K562 (cell line): ENCODE results near the gene ANTXRL. TPM values are rescaled to one million over a fixed set of nuclear protein-coding genes. Genes with fewer than 3 reads are reported as not detected.
"Not testable (repeated sequence)": the region's sequence is repeated elsewhere in the genome, so short reads cannot be mapped to it uniquely, and the experiment has no call there.

Experiments used
- ATAC-seq: fragments of 200-7000 bp; cut with Tn5 transposase; 3 replicates; pipeline ENCODE4 v1.9.1; 2020; ENCODE audit warnings: moderate library complexity
- BruUV-seq: library from RNA; stranded (reverse); fragments of 400-500 nt; replicated peaks from 2 replicates; lab custom pipeline; 2021; lab: Mats Ljungman, UMichigan
- CTCF ChIA-PET: fragments of 300-600 bp; formaldehyde crosslinking; extraction: SDS; loops from one replicate; lab custom pipeline; 2021; ENCODE audit warnings: low intra/inter-chr PET ratio; lab: Yijun Ruan, JAX
- POLR2A ChIA-PET: fragments of 300-600, 350-650 bp; sonication (Branson Sonifier 250); formaldehyde crosslinking; extraction: SDS; loops from one replicate; lab custom pipeline; 2021; ENCODE audit warnings: antibody characterized with exemption, inconsistent platforms; lab: Yijun Ruan, JAX
- DNase-seq, 4 experiments: peaks; one replicate each; pipeline versions ENCODE4 v3.0.0 to v3.0.0-alpha.2; 2011 to 2018; ENCODE audit warnings: low spot score in 3 of 4, mixed read lengths in 3 of 4; ENCODE audit errors: extremely low read depth in 1 of 4
- FAIRE-seq: peaks from 2 replicates; lab custom pipeline; 2011; peaks lifted over from hg19 to GRCh38; lab: Jason Lieb, UNC
- H2AFZ ChIP-seq: 2 replicates; pipeline ENCODE4 v1.6.0; 2011; ENCODE audit warnings: low read depth, low read length, control low read depth, inconsistent platforms
- H3K27ac ChIP-seq: fragments of 200-600 bp; 3 replicates; pipeline ENCODE4 v1.8.0; 2011; ENCODE audit warnings: low read depth, mild to moderate bottlenecking, control low read depth, inconsistent platforms, low read length, moderate library complexity, mixed read lengths; ENCODE audit errors: extremely low read depth
- H3K27me3 ChIP-seq, 2 experiments: fragments of 300-600 bp in 1 of 2; 2 replicates in 1 of 2; 3 replicates in 1 of 2; pipeline versions ENCODE4 v1.6.0 to v1.8.0; 2011; ENCODE audit warnings: inconsistent platforms in 2 of 2, low read length in 2 of 2, mild to moderate bottlenecking in 1 of 2, mixed read lengths in 1 of 2, moderate library complexity in 1 of 2; ENCODE audit not compliant: control insufficient read depth in 2 of 2, insufficient read depth in 2 of 2
- H3K36me3 ChIP-seq: fragments of 300-600 bp; 3 replicates; pipeline ENCODE4 v1.8.0; 2011; ENCODE audit warnings: mild to moderate bottlenecking, low read length, inconsistent platforms; ENCODE audit not compliant: control insufficient read depth, insufficient read depth
- H3K4me1 ChIP-seq, 2 experiments: fragments of 200-600 bp in 1 of 2; replicated peaks in 1 of 2; 2 replicates in 1 of 2; 3 replicates in 1 of 2; pipeline versions ENCODE4 v1.5.1 to v1.8.0; 2011; ENCODE audit warnings: inconsistent platforms in 2 of 2, low read length in 2 of 2, mild to moderate bottlenecking in 1 of 2, mixed read lengths in 1 of 2, moderate library complexity in 1 of 2; ENCODE audit not compliant: control insufficient read depth in 2 of 2, insufficient read depth in 2 of 2
- H3K4me2 ChIP-seq: 2 replicates; pipeline ENCODE4 v1.6.1; 2011; ENCODE audit warnings: low read length, control low read depth, inconsistent platforms, mixed read lengths; ENCODE audit not compliant: insufficient read depth
- H3K4me3 ChIP-seq: fragments of 200-600 bp; sonication (generic), shearing (Covaris generic); 2 replicates; pipeline ENCODE4 v1.5.1; 2016; ENCODE audit warnings: control low read depth, inconsistent platforms
- H3K79me2 ChIP-seq: fragments of 200-600 bp; 3 replicates; pipeline ENCODE4 v1.8.0; 2011; ENCODE audit warnings: low read length, inconsistent platforms; ENCODE audit not compliant: control insufficient read depth, insufficient read depth
- H3K9ac ChIP-seq, 2 experiments: 2 replicates each; pipeline versions ENCODE4 v1.6.0 to v1.6.1; 2011; ENCODE audit warnings: low read depth in 2 of 2, low read length in 2 of 2, control low read depth in 1 of 2, inconsistent platforms in 1 of 2, mild to moderate bottlenecking in 1 of 2, mixed read lengths in 1 of 2; ENCODE audit not compliant: insufficient read depth in 1 of 2
- H3K9me1 ChIP-seq: one replicate; pipeline ENCODE4 v1.6.0; 2011; ENCODE audit warnings: inconsistent platforms, mild to moderate bottlenecking, low read length, moderate library complexity; ENCODE audit not compliant: control insufficient read depth, insufficient read depth
- H3K9me3 ChIP-seq: replicated peaks from 2 replicates; pipeline ENCODE4 v1.5.1; 2011; ENCODE audit warnings: low read depth, low read length, inconsistent platforms; ENCODE audit not compliant: control insufficient read depth, insufficient read depth
- H4K20me1 ChIP-seq: replicated peaks from 2 replicates; pipeline ENCODE4 v1.6.1; 2011; ENCODE audit warnings: low read length, inconsistent platforms, mixed read lengths; ENCODE audit not compliant: control insufficient read depth, insufficient read depth
- CBX3 ChIP-seq, 2 experiments: IDR thresholded peaks; 1 replicate in 1 of 2; 2 replicates in 1 of 2; pipeline ENCODE4 v1.6.1; 2012; ENCODE audit warnings: inconsistent platforms in 2 of 2, low read length in 2 of 2, borderline replicate concordance in 1 of 2, control low read depth in 1 of 2
- CSDE1 ChIP-seq, 2 experiments: fragments of 450-650 bp; IDR thresholded peaks; 2 replicates each; pipeline ENCODE4 v1.6.1; 2016; ENCODE audit warnings: mild to moderate bottlenecking in 1 of 2
- ERF ChIP-seq: fragments of 450-650 bp; formaldehyde crosslinking; IDR thresholded peaks from 2 replicates; pipeline ENCODE4 v1.4.0; 2020; ENCODE audit warnings: mild to moderate bottlenecking, mixed read lengths
- EWSR1 ChIP-seq: fragments of 450-650 bp; IDR thresholded peaks from 2 replicates; pipeline ENCODE4 v1.6.1; 2018; ENCODE audit warnings: borderline replicate concordance, mild to moderate bottlenecking, low read depth, moderate library complexity; ENCODE audit not compliant: partially characterized antibody
- FOXM1 ChIP-seq, 2 experiments: fragments of 450-650 bp in 1 of 2; sonication (generic) in 1 of 2; formaldehyde crosslinking in 1 of 2; IDR thresholded peaks; 2 replicates each; pipeline versions ENCODE4 v1.6.1 to v1.9.0; 2017 to 2022; ENCODE audit warnings: low read depth in 2 of 2, mild to moderate bottlenecking in 2 of 2, missing genetic modification reagents in 1 of 2, moderate library complexity in 1 of 2
- HDAC1 ChIP-seq, 2 experiments: fragments of 450-650 bp; IDR thresholded peaks; 2 replicates each; pipeline ENCODE4 v1.6.1; 2016 to 2017; ENCODE audit warnings: inconsistent platforms in 1 of 2, mild to moderate bottlenecking in 1 of 2, moderate library complexity in 1 of 2
- HMGN3 ChIP-seq: IDR thresholded peaks from 2 replicates; pipeline ENCODE4 v1.6.1; 2011; ENCODE audit warnings: borderline replicate concordance, low read depth, mild to moderate bottlenecking, mixed read lengths, low read length; ENCODE audit not compliant: insufficient read length; ENCODE audit errors: extremely low read depth
- MITF ChIP-seq: IDR thresholded peaks from 2 replicates; pipeline ENCODE4 v1.6.1; 2014; ENCODE audit warnings: antibody characterized with exemption
- MTA3 ChIP-seq: fragments of 450-650 bp; formaldehyde crosslinking; IDR thresholded peaks from 2 replicates; pipeline ENCODE4 v1.6.1; 2017; ENCODE audit warnings: mild to moderate bottlenecking, borderline replicate concordance
- SIN3A ChIP-seq, 2 experiments: fragments of 150-350 bp in 1 of 2; IDR thresholded peaks; 2 replicates each; pipeline ENCODE4 v1.6.1; 2011 to 2016; ENCODE audit warnings: borderline replicate concordance in 2 of 2, low read depth in 2 of 2, low read length in 2 of 2, mild to moderate bottlenecking in 2 of 2, moderate library complexity in 2 of 2; ENCODE audit not compliant: control insufficient read depth in 1 of 2
- TCF7 ChIP-seq: sonication (generic); IDR thresholded peaks from 2 replicates; pipeline ENCODE4 v1.6.1; 2016; ENCODE audit warnings: antibody characterized with exemption, borderline replicate concordance
- THRAP3 ChIP-seq: fragments of 450-650 bp; IDR thresholded peaks from 2 replicates; pipeline ENCODE4 v1.6.1; 2016; ENCODE audit warnings: mild to moderate bottlenecking, inconsistent platforms, borderline replicate concordance
- TSC22D4 ChIP-seq: fragments of 450-650 bp; IDR thresholded peaks from 2 replicates; pipeline ENCODE4 v1.6.1; 2016; ENCODE audit warnings: missing genetic modification characterization, missing biosample characterization, control low read depth
- YBX1 ChIP-seq: fragments of 450-650 bp; IDR thresholded peaks from 2 replicates; pipeline ENCODE4 v1.7.1; 2016; ENCODE audit warnings: mild to moderate bottlenecking
- ZNF274 ChIP-seq: IDR thresholded peaks from 2 replicates; pipeline ENCODE4 v1.6.1; 2011; ENCODE audit warnings: low read depth, mild to moderate bottlenecking, low read length, moderate library complexity, borderline replicate concordance
- WGBS: fragments of 100-300 bp; shearing (Covaris generic); methylation state at CpG from one replicate; pipeline ENCODE4 v1.1.6; 2016; ENCODE audit warnings: low coverage, mixed read lengths; ENCODE audit not compliant: insufficient coverage; ENCODE audit errors: missing lambda C conversion rate; 5-methylcytosine and 5-hydroxymethylcytosine counted together
- in situ Hi-C: fragments of 300-500 bp; cut with MboI; formaldehyde crosslinking; loops from 4 replicates; pipeline ENCODE4 v1.15.0; 2018; ENCODE audit warnings: inconsistent platforms, mixed read lengths
- intact Hi-C: fragments of 100-400 bp; cut with micrococcal nuclease; formaldehyde crosslinking; loops from 2 replicates; pipeline ENCODE4 v1.14.2; 2022
- polyA plus RNA-seq, 8 experiments: library from polyadenylated mRNA; depleted of rRNA in 4 of 8; stranded (reverse) in 5 of 8; unstranded in 3 of 8; fragments of >200 nt; fragmentation: Nextera tagmentation in 2 of 8; fragmentation: Illumina TruSeq in 1 of 8; extraction: Ambion mirVana in 2 of 8; extraction: Trizol in 1 of 8; gene quantifications; 2 replicates each; pipeline versions ENCODE4 v1.2.1 to v1.2.3, GENCODE V29; 2011 to 2014; ENCODE audit warnings: inconsistent platforms in 1 of 8, missing spikeins in 1 of 8
- total RNA-seq, 7 experiments: library from RNA; depleted of rRNA in 6 of 7; stranded (reverse); fragments of >200 nt in 6 of 7; fragmentation: Illumina TruSeq in 2 of 7; extraction: Trizol in 2 of 7; gene quantifications; 2 replicates each; pipeline versions ENCODE4 v1.2.1 to v1.2.3, GENCODE V29; 2011 to 2021; ENCODE audit warnings: low replicate concordance in 1 of 7
- TF ChIP-seq, protein P1 (sequence below): fragments of 450-650 bp; formaldehyde crosslinking; IDR thresholded peaks from 2 replicates; pipeline ENCODE4 v1.4.0; 2020; ENCODE audit warnings: mild to moderate bottlenecking, mixed read lengths

ANTXRL gene
- total and polyA plus RNA-seq, 9 of the 15 experiments (the other 6 are each of a cell fraction or from before 2014, with no cell fraction given), result not detected

DNA sequence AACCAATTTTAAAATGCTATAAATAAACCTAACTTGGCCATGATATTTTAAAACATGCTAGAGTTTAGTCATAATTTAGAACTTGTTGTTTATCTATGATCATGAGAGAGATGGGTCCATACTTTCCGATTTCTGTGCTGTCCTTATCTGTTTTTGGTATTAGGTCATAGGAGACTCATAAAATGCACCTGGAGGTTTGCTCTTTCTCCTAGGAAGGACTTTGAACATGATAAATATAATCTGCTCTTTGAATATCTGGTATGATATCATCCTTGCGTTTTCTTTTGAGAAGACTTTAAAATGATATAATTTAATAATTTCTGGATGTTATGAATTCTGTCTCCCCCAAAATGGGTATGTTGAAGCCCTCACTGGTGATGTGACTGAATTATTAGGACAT is 9.0 kb upstream of the ANTXRL start:
- CTCF ChIA-PET, result no interaction called here
- in situ Hi-C loops, result loop anchor here (25.0 kb wide), 1 partner anchor 1609 kb away; no protein-coding TSS in a partner anchor
- no peak for ATAC-seq

GRCh38 chr10:46282421-46282831 is 4.4 kb upstream of the ANTXRL start:
- intact Hi-C loops, H2AFZ ChIP-seq, H3K36me3 ChIP-seq, H3K27ac ChIP-seq, H3K9me3 ChIP-seq, H3K4me2 ChIP-seq, FAIRE-seq, H3K79me2 ChIP-seq, H3K9ac ChIP-seq, H3K4me3 ChIP-seq, H3K9me1 ChIP-seq, CTCF ChIA-PET, ATAC-seq, DNase-seq, BruUV-seq, H4K20me1 ChIP-seq: not testable (repeated sequence)
- WGBS, result 18% methylated on average over 20 of the region's 20 CpGs
- in situ Hi-C loops, result loop anchor here (5.0 to 25.0 kb wide), 3 partner anchors 175 to 1605 kb away; partner anchors contain the start of gene ZNF488
- Histone ChIP-seq H3K27me3 (peaks cover 14 to 38% of the 10 kb centered on the region in 2 experiments; a peak in 4 of 5 replicates), H3K4me1 (peaks cover 2 to 22% of the 10 kb centered on the region in 2 experiments; a peak in 3 of 5 replicates)
- POLR2A ChIA-PET, result interaction anchor here (1.0 to 2.8 kb wide), 2 partner anchors 239 to 1097 kb away, joined by 3 to 7 read pairs; no protein-coding TSS in a partner anchor

More for the DNA sequence above, 9.0 kb upstream of the ANTXRL start:
- H3K79me2 ChIP-seq, result no peaks in the 10 kb centered on the region
- no TSS peak for BruUV-seq
- no peaks in the 10 kb centered on the region; the same call in 1 of the 2 replicates for H4K20me1 ChIP-seq
- POLR2A ChIA-PET, result no interaction called here
- H3K9me1 ChIP-seq, result no peaks in the 10 kb centered on the region
- H2AFZ ChIP-seq, result no peak overlapping the region
- no peaks in the 10 kb centered on the region for H3K36me3 ChIP-seq
- peaks cover 0 to 6% of the 10 kb centered on the region in 2 experiments; a peak in 1 of 5 replicates for H3K4me1 ChIP-seq
- H3K27ac ChIP-seq, result no peak overlapping the region
- no peak overlapping the region for H3K4me2 ChIP-seq
- no peak overlapping the region for H3K9ac ChIP-seq
- H3K27me3 ChIP-seq, result peaks cover 8 to 22% of the 10 kb centered on the region in 2 experiments; a peak in 4 of 5 replicates
- no peak overlapping the region for H3K4me3 ChIP-seq
- DNase-seq (no peak), FAIRE-seq (no peak)
- WGBS, result 0% methylated on average over 2 of the region's 2 CpGs
- TF ChIP-seq THRAP3, result no peak
- TF ChIP-seq YBX1, result no peak
- TF ChIP-seq FOXM1 (IDR thresholded peaks at IDR 0.05; ENCODE audit: low read depth), result no peak
- TF ChIP-seq FOXM1 (CRISPR knock-in tag; IDR thresholded peaks at IDR 0.05; ENCODE audit: low read depth), result no peak
- no peak for TF ChIP-seq ZNF274
- no peak for TF ChIP-seq MTA3
- TF ChIP-seq TCF7, result no peak
- TF ChIP-seq CSDE1 (IDR thresholded peaks at IDR 0.05), result no peak
- no peak for TF ChIP-seq EWSR1
- no peak for TF ChIP-seq TSC22D4 (tag)
- TF ChIP-seq CBX3 (IDR thresholded peaks at IDR 0.05; ENCODE audit: borderline replicate concordance in 1 of 2, low read length in 2 of 2), result no peak
- no peak for TF ChIP-seq ERF (CRISPR knock-in tag)
- TF ChIP-seq HDAC1 (IDR thresholded peaks at IDR 0.05), result no peak
- no peak for TF ChIP-seq MITF
- TF ChIP-seq SIN3A (IDR thresholded peaks at IDR 0.05; ENCODE audit: borderline replicate concordance in 2 of 2, control insufficient read depth in 1 of 2, low read depth in 2 of 2, low read length in 2 of 2), result no peak
- TF ChIP-seq HMGN3, result no peak
- TF ChIP-seq, protein P1, sequence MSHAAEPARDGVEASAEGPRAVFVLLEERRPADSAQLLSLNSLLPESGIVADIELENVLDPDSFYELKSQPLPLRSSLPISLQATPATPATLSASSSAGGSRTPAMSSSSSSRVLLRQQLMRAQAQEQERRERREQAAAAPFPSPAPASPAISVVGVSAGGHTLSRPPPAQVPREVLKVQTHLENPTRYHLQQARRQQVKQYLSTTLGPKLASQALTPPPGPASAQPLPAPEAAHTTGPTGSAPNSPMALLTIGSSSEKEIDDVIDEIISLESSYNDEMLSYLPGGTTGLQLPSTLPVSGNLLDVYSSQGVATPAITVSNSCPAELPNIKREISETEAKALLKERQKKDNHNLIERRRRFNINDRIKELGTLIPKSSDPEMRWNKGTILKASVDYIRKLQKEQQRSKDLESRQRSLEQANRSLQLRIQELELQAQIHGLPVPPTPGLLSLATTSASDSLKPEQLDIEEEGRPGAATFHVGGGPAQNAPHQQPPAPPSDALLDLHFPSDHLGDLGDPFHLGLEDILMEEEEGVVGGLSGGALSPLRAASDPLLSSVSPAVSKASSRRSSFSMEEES (CRISPR knock-in tag), result no peak
- no peaks in the 10 kb centered on the region for H3K9me3 ChIP-seq
- intact Hi-C loops, result no loop called here
